GM23248 (cell line): ENCODE data around the gene PCBP3. TPM values are rescaled to one million over a fixed set of nuclear protein-coding genes. Genes with fewer than 3 reads are reported as not detected.

Experiments
- DNase-seq: peaks from one replicate; pipeline ENCODE4 v3.0.0-alpha.2; 2015
- H2AFZ ChIP-seq: fragments of 200-600 bp; sonication (generic); 2 replicates; pipeline ENCODE4 v1.6.1; 2016; ENCODE audit warnings: antibody characterized with exemption
- H3F3A ChIP-seq: fragments of 200-600 bp; sonication (generic); 2 replicates; pipeline ENCODE4 v1.6.1; 2016; ENCODE audit warnings: mild to moderate bottlenecking, antibody characterized with exemption, mixed run types; ENCODE audit not compliant: insufficient read depth
- H3K27ac ChIP-seq: fragments of 200-600 bp; sonication (generic); 2 replicates; pipeline ENCODE4 v1.5.1; 2016; ENCODE audit warnings: mild to moderate bottlenecking
- H3K27me3 ChIP-seq: fragments of 200-600 bp; sonication (generic); replicated peaks from 2 replicates; pipeline ENCODE4 v1.6.1; 2016; ENCODE audit warnings: mild to moderate bottlenecking; ENCODE audit not compliant: insufficient read depth
- H3K36me3 ChIP-seq: fragments of 200-600 bp; sonication (generic); 2 replicates; pipeline ENCODE4 v1.6.1; 2016; ENCODE audit warnings: low read depth, mild to moderate bottlenecking
- H3K4me1 ChIP-seq: fragments of 200-600 bp; sonication (generic); 2 replicates; pipeline ENCODE4 v1.6.1; 2016; ENCODE audit warnings: mild to moderate bottlenecking; ENCODE audit not compliant: insufficient read depth
- H3K4me2 ChIP-seq: fragments of 200-600 bp; sonication (generic); one replicate; pipeline ENCODE4 v1.6.1; 2016; ENCODE audit warnings: mild to moderate bottlenecking; ENCODE audit not compliant: unreplicated experiment
- H3K4me3 ChIP-seq: fragments of 200-600 bp; sonication (generic); 2 replicates; pipeline ENCODE4 v1.5.1; 2016; ENCODE audit warnings: mild to moderate bottlenecking
- H3K79me2 ChIP-seq: fragments of 200-600 bp; sonication (generic); 2 replicates; pipeline ENCODE4 v1.6.1; 2016; ENCODE audit warnings: mild to moderate bottlenecking; ENCODE audit not compliant: insufficient read depth
- H3K9ac ChIP-seq: fragments of 200-600 bp; sonication (generic); 2 replicates; pipeline ENCODE4 v1.6.1; 2016; ENCODE audit warnings: mild to moderate bottlenecking
- H3K9me2 ChIP-seq: fragments of 200-600 bp; sonication (generic); 2 replicates; pipeline ENCODE4 v1.6.1; 2016; ENCODE audit warnings: mixed run types, mild to moderate bottlenecking, moderate library complexity; ENCODE audit not compliant: insufficient read depth
- H3K9me3 ChIP-seq: fragments of 200-600 bp; sonication (generic); one replicate; pipeline ENCODE4 v1.6.1; 2017; ENCODE audit warnings: low read depth
- H4K20me1 ChIP-seq: fragments of 200-600 bp; sonication (generic); 2 replicates; pipeline ENCODE4 v1.6.0; 2016; ENCODE audit not compliant: insufficient read depth
- EZH2 ChIP-seq: fragments of 200-600 bp; sonication (generic); IDR thresholded peaks from 2 replicates; pipeline ENCODE4 v1.6.1; 2018; ENCODE audit warnings: antibody characterized with exemption, mild to moderate bottlenecking; ENCODE audit not compliant: insufficient read depth, poor library complexity, severe bottlenecking
- EZH2phosphoT487 ChIP-seq: fragments of 200-600 bp; sonication (generic); IDR thresholded peaks from 2 replicates; pipeline ENCODE4 v1.6.1; 2018; ENCODE audit warnings: antibody characterized with exemption, moderate library complexity, mild to moderate bottlenecking, low read depth; ENCODE audit not compliant: insufficient read depth
- WGBS, 2 experiments: methylation state at CpG; one replicate each; pipeline ENCODE4 v1.1.6; 2015 to 2017; ENCODE audit warnings: low lambda C conversion rate in 2 of 2, low coverage in 1 of 2; ENCODE audit errors: missing lambda C conversion rate in 2 of 2; 5-methylcytosine and 5-hydroxymethylcytosine counted together
- in situ Hi-C: fragments of 300-500 bp; cut with MboI; formaldehyde crosslinking; loops from 2 replicates; pipeline ENCODE4 v1.15.0; 2020
- polyA plus RNA-seq: library from polyadenylated mRNA; unstranded; fragments of >200 nt; fragmentation: Nextera tagmentation; extraction: Ambion mirVana; gene quantifications from 2 replicates; pipeline ENCODE4 v1.2.1, GENCODE V29; 2016
- total RNA-seq: library from RNA; depleted of rRNA; stranded (reverse); fragments of >200 nt; shearing (Covaris generic); gene quantifications from 2 replicates; pipeline ENCODE4 v1.2.3, GENCODE V29; 2014

The PCBP3 gene
- total and polyA plus RNA-seq, 2 experiments from 2014 or later, result 0.32 to 1.3 TPM

DNA sequence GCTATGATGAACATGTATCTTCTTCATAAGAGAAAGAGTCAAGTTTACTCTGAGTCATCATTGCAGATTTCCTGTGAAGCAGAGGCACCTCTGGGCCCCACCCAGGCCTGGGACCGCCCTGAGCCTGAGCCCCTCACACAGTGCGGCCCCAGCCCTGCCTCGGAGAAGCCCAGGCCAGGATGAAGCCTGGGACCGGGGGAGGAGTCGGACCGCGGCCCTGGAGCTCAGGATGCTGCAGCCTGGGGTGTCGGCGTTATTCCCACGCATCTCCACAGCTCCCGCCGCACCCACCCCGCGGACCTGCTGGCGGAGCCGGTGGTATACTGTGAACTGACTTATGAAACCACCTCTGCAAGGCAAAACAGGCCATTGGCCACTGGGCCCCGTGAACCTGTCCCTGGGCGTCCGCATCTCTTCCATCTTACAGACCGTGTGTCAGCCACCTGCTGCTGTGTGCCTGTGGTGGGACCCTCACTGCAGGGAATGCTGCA lies 335.7 kb downstream of the PCBP3 start:
- in situ Hi-C loops, result no loop called here
- H3K4me1 ChIP-seq, result peaks cover 27% of the 10 kb centered on the region

DNA sequence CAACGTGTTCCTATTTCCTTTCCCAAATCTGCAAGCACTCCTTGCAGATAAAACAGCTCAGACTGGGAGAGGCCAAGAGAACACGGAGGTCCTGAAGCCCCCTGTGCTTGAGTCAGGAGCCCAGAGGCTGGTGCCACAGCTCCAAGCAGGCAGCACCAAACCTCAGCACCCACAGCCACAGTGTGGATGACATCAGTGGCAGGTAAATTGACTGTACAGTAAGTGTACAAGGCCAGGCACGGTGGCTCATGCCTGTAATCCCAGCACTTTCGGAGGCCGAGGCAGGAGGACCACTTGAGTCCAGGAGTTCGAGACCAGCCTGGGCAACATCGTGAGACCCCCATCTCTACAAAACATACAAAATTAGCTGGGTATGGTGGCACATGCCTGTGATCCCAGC lies 336.1 kb downstream of the PCBP3 start:
- Histone ChIP-seq H3K36me3 (peaks cover 4% of the 10 kb centered on the region; the same call in 1 of the 2 replicates), H3K9me2 (no peaks in the 10 kb centered on the region), H2AFZ (no peak overlapping the region), H3K79me2 (peaks cover 29% of the 10 kb centered on the region), H3K4me3 (no peak overlapping the region), H3F3A (peaks cover 17% of the 10 kb centered on the region), H3K9ac (no peak overlapping the region), H3K9me3 (no peaks in the 10 kb centered on the region), H3K4me1 (peaks cover 27% of the 10 kb centered on the region), H3K27me3 (no peaks in the 10 kb centered on the region), H3K4me2 (no peak overlapping the region), H4K20me1 (no peaks in the 10 kb centered on the region), H3K27ac (no peak overlapping the region)
- DNase-seq, result no peak
- in situ Hi-C loops, result no loop called here
- 84 to 90% methylated on average over 7 of the region's 7 CpGs for WGBS, 2 experiments
- TF ChIP-seq EZH2 (no peak), EZH2phosphoT487 (no peak)

More for the DNA sequence above, 335.7 kb downstream of the PCBP3 start:
- H3K9ac ChIP-seq, result peak overlapping the region; percentile 41
- no peaks in the 10 kb centered on the region for H3K9me3 ChIP-seq
- peaks cover 24% of the 10 kb centered on the region for H3K79me2 ChIP-seq
- WGBS, 2 experiments, result 68 to 79% methylated on average over 12 to 20 of the region's 20 CpGs
- TF ChIP-seq EZH2 (no peak), EZH2phosphoT487 (no peak)
- DNase-seq, result peak; percentile 61
- no peaks in the 10 kb centered on the region for H3K36me3 ChIP-seq
- peak overlapping the region; percentile 14 for H3K4me2 ChIP-seq
- no peaks in the 10 kb centered on the region for H3K9me2 ChIP-seq
- peak overlapping the region; percentile 27 for H3K27ac ChIP-seq
- no peak overlapping the region for H3K4me3 ChIP-seq
- peak overlapping the region; percentile 3; the same call in 1 of the 2 replicates for H2AFZ ChIP-seq
- H3F3A ChIP-seq, result peaks cover 17% of the 10 kb centered on the region
- H4K20me1 ChIP-seq, result no peaks in the 10 kb centered on the region
- H3K27me3 ChIP-seq, result no peaks in the 10 kb centered on the region

DNA sequence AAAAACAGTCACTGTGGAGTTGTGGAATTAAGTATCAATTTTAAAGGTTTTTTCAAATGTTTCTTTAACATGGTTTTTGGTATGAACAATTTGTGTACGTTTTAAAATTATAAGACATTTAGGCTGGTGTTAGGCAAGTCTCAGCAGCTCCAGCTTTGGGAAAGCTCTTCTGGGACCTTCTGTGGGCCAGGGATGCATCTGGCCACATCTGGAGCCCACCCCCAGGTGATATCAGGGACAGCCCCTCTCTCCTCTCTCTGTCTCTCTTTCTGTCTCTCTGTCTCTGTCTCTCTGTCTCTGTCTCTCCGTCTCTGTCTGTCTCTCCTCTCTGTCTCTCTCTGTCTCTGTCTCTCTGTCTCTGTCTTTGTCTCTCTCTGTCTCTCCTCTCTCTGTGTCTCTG lies 336.7 kb downstream of the PCBP3 start:
- 85 to 94% methylated on average over 2 of the region's 2 CpGs for WGBS, 2 experiments
- Histone ChIP-seq H3K9me3 (no peaks in the 10 kb centered on the region), H3K4me3 (no peak overlapping the region), H3K4me2 (peak overlapping the region; percentile 69), H3K79me2 (peaks cover 35% of the 10 kb centered on the region), H3K4me1 (peaks cover 22% of the 10 kb centered on the region), H3K27me3 (no peaks in the 10 kb centered on the region), H3K27ac (peak overlapping the region; percentile 85), H2AFZ (no peak overlapping the region), H3K9ac (peak overlapping the region; percentile 79; the same call in 1 of the 2 replicates), H3K9me2 (no peaks in the 10 kb centered on the region), H3K36me3 (peaks cover 8% of the 10 kb centered on the region; the same call in 1 of the 2 replicates), H3F3A (peaks cover 23% of the 10 kb centered on the region), H4K20me1 (no peaks in the 10 kb centered on the region)
- DNase-seq, result no peak
- TF ChIP-seq EZH2 (no peak), EZH2phosphoT487 (no peak)
- in situ Hi-C loops, result no loop called here

DNA sequence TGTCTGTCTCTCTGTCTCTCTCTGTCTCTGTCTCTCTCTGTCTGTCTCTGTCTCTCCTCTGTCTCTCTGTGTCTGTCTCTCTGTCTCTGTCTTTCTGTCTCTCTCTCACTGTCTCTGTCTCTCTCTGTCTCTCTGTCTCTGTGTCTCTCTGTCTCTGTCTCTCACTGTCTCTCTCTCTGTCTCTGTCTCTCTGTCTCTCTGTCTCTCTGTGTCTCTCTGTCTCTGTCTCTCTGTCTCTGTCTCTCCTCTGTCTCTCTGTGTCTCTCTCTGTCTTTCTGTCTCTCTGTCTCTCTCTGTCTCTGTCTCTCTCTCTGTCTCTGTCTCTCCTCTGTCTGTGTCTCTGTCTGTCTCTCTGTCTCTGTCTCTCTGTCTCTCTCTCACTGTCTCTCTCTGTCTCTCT lies 337.2 kb downstream of the PCBP3 start:
- H4K20me1 ChIP-seq, result no peaks in the 10 kb centered on the region
- peak overlapping the region; percentile 41 for H2AFZ ChIP-seq
- no peak for TF ChIP-seq EZH2
- no peak for TF ChIP-seq EZH2phosphoT487
- H3K27ac ChIP-seq, result peak overlapping the region; percentile 85
- peak overlapping the region; percentile 79 for H3K9ac ChIP-seq
- H3K9me2 ChIP-seq, result no peaks in the 10 kb centered on the region
- H3F3A ChIP-seq, result peaks cover 25% of the 10 kb centered on the region
- in situ Hi-C loops, result no loop called here
- no peaks in the 10 kb centered on the region for H3K9me3 ChIP-seq
- H3K4me3 ChIP-seq, result peak overlapping the region; percentile 64
- H3K27me3 ChIP-seq, result no peaks in the 10 kb centered on the region
- peaks cover 13% of the 10 kb centered on the region; the same call in 1 of the 2 replicates for H3K36me3 ChIP-seq
- H3K4me1 ChIP-seq, result peaks cover 21% of the 10 kb centered on the region
- H3K79me2 ChIP-seq, result peaks cover 40% of the 10 kb centered on the region
- no peak for DNase-seq
- peak overlapping the region; percentile 69 for H3K4me2 ChIP-seq
